Activated naive CD8-positive, alpha-beta T cell treated with anti-CD3 and anti-CD28 coated beads for 36 hours (primary cell): ENCODE results near the gene TRA2A. TPM values are rescaled to one million over a fixed set of nuclear protein-coding genes. Genes with fewer than 3 reads are reported as not detected.
A peak's percentile ranks its signal among the peaks of the same experiment; 100 is the strongest.
"Not testable (repeated sequence)": the region's sequence is repeated elsewhere in the genome, so short reads cannot be mapped to it uniquely, and the experiment has no call there.

ENCODE experiments used
- DNase-seq: peaks from one replicate; pipeline ENCODE4 v3.0.0; 2021
- H3K27ac Mint-ChIP-seq: one replicate; pipeline ENCODE4 v1.8.0; 2022; ENCODE audit warnings: mild to moderate bottlenecking, moderate library complexity, mixed read lengths
- H3K27me3 Mint-ChIP-seq: one replicate; pipeline ENCODE4 v1.8.0; 2022; ENCODE audit warnings: mild to moderate bottlenecking, mixed read lengths
- H3K36me3 Mint-ChIP-seq: one replicate; pipeline ENCODE4 v1.8.0; 2021; ENCODE audit warnings: mild to moderate bottlenecking, mixed read lengths
- H3K4me1 Mint-ChIP-seq: one replicate; pipeline ENCODE4 v1.8.0; 2021; ENCODE audit warnings: mixed read lengths
- H3K4me3 Mint-ChIP-seq: one replicate; pipeline ENCODE4 v1.8.0; 2022; ENCODE audit warnings: mild to moderate bottlenecking, moderate library complexity, mixed read lengths
- H3K9me3 Mint-ChIP-seq: one replicate; pipeline ENCODE4 v1.8.0; 2022; ENCODE audit warnings: mixed read lengths
- total RNA-seq, 2 experiments: library from RNA; stranded (reverse); gene quantifications; one replicate each; pipeline ENCODE4 v1.2.3, GENCODE V29; 2021

TRA2A gene
- total RNA-seq, 2 experiments from 2014 or later = 102 to 104 TPM

GRCh38 chr7:23529262-23529859 lies 2.4 kb downstream of the TRA2A start:
- H3K4me1 Mint-ChIP-seq = peaks cover 55% of the 10 kb centered on the region
- H3K9me3 Mint-ChIP-seq = no peaks in the 10 kb centered on the region
- H3K36me3 Mint-ChIP-seq = peaks cover 26% of the 10 kb centered on the region
- DNase-seq = no peak
- peak overlapping the region; percentile 60 for H3K27ac Mint-ChIP-seq
- peak overlapping the region; percentile 98 for H3K4me3 Mint-ChIP-seq
- H3K27me3 Mint-ChIP-seq = no peaks in the 10 kb centered on the region

- H3K9me3 Mint-ChIP-seq, DNase-seq, H3K27me3 Mint-ChIP-seq, H3K27ac Mint-ChIP-seq, H3K4me3 Mint-ChIP-seq: not testable (repeated sequence)
- Mint-ChIP-seq H3K4me1 (peaks cover 71% of the 10 kb centered on the region), H3K36me3 (peaks cover 41% of the 10 kb centered on the region)
Observed at GRCh38 chr7:23525611-23526010, 6.2 kb downstream of the TRA2A start.

DNA sequence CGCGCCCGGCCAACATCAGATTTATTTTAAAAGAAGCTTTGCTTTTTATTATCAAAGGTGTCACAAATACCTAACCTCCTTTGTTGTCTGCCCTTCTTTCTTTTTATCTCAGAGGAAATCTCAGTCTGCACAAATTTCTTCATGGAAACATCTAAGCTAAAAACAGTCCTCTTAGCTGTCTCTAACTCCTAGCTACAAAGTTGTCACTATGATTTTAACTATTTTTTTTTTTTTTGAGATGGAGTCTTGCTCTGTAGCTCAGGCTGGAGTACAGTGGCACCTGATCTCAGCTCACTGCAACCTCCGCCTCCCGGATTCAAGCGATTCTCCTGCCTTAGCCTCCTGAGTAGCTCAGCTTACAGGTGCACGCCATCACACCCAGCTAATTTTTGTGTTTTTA lies 7.3 kb downstream of the TRA2A start:
- Mint-ChIP-seq H3K4me3 (peak overlapping the region; percentile 18), H3K9me3 (no peaks in the 10 kb centered on the region), H3K27me3 (no peaks in the 10 kb centered on the region), H3K4me1 (peaks cover 63% of the 10 kb centered on the region), H3K36me3 (peaks cover 36% of the 10 kb centered on the region), H3K27ac (peak overlapping the region; percentile 29)
- no peak for DNase-seq

DNA sequence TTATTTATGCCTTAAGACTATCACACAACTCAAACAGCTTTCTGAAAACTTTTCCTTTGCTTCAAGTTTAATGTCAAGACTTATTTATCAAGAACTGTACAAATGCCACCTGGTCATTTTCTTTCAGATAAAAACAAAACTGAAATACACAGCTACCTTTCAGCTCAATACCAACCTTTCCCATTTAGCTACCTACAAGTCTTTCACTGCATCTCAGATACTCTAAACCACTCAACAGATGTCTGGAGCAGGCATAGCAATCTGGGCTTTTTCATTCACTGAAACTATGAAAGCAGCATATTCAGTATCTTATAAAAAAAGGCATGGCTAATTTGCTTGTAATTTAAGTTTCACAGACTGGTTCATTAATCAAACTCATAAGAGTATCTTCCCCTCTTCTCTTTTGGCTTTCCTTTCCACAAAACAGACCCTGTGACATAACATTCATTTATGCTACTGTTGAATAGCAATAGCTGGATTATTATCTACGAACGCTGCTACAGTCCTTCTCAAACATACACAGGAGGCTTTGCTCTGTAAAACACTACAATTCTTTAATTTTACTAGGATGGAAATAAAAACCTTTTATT lies 8.2 kb downstream of the TRA2A start:
- DNase-seq = no peak
- H3K9me3 Mint-ChIP-seq = no peaks in the 10 kb centered on the region
- H3K36me3 Mint-ChIP-seq = peaks cover 40% of the 10 kb centered on the region
- H3K4me3 Mint-ChIP-seq = no peak overlapping the region
- H3K27ac Mint-ChIP-seq = peak overlapping the region; percentile 66
- H3K27me3 Mint-ChIP-seq = no peaks in the 10 kb centered on the region
- peaks cover 54% of the 10 kb centered on the region for H3K4me1 Mint-ChIP-seq

DNA sequence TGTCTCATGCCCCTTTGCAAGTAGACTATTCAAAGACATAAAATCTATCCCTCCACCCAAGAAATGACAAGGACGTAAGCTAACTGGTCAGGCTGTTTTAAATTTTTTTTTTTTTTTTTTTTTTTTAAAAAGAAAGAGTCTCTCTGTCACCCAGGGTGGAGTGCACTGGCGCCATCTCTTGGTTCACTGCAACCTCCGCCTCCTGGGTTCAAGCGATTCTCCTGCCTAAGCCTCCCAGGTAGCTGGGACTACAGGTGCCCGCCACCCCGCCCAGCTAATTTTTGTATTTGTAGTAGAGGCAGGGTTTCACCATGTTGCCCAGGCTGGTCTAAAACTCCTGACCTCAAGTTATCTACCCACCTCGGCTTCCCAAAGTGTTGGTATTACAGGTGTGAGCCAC lies 11.2 kb downstream of the TRA2A start:
- no peak for DNase-seq
- Mint-ChIP-seq H3K27ac (no peak overlapping the region), H3K27me3 (no peaks in the 10 kb centered on the region), H3K36me3 (peaks cover 63% of the 10 kb centered on the region), H3K4me3 (no peak overlapping the region), H3K4me1 (peaks cover 38% of the 10 kb centered on the region), H3K9me3 (no peaks in the 10 kb centered on the region)

GRCh38 chr7:23514755-23515154 lies 17.0 kb downstream of the TRA2A start:
- H3K4me3 Mint-ChIP-seq = no peak overlapping the region
- H3K4me1 Mint-ChIP-seq = peaks cover 21% of the 10 kb centered on the region
- no peaks in the 10 kb centered on the region for H3K27me3 Mint-ChIP-seq
- no peak for DNase-seq
- peak overlapping the region; percentile 85 for H3K27ac Mint-ChIP-seq
- no peaks in the 10 kb centered on the region for H3K9me3 Mint-ChIP-seq
- peaks cover 55% of the 10 kb centered on the region for H3K36me3 Mint-ChIP-seq

- not testable (repeated sequence) for H3K27ac Mint-ChIP-seq
- Mint-ChIP-seq H3K4me1 (peaks cover 24% of the 10 kb centered on the region), H3K36me3 (peaks cover 51% of the 10 kb centered on the region)
Observed at GRCh38 chr7:23513746-23514145, 18.0 kb downstream of the TRA2A start.

DNA sequence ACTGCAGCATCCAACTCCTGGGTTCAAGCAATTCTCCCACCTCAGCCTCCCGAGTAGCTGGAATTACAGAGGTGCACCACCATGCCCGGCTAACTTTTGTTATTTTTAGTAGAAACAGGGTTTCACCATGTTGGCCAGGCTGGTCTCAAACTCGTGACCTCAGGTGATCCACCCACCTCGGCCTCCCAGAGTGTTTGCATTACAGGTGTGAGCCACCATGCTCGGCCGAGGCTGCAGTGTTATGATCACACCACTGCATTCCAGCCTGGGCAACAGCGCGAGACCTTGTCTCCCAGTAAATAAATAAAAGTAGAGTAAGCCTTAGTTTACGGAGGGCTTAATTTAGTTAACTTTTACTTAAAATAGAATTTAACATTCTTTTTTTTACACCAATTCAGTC lies 37.8 kb downstream of the TRA2A start:
- no peak for DNase-seq
- H3K9me3 Mint-ChIP-seq = no peaks in the 10 kb centered on the region
- H3K27me3 Mint-ChIP-seq = no peaks in the 10 kb centered on the region
- peaks cover 6% of the 10 kb centered on the region for H3K36me3 Mint-ChIP-seq
- H3K4me1 Mint-ChIP-seq = peaks cover 2% of the 10 kb centered on the region
- H3K27ac Mint-ChIP-seq = no peak overlapping the region
- H3K4me3 Mint-ChIP-seq = no peak overlapping the region

More at GRCh38 chr7:23513746-23514145, 18.0 kb downstream of the TRA2A start:
- H3K9me3 Mint-ChIP-seq, DNase-seq, H3K27me3 Mint-ChIP-seq, H3K4me3 Mint-ChIP-seq: not testable (repeated sequence)

DNA sequence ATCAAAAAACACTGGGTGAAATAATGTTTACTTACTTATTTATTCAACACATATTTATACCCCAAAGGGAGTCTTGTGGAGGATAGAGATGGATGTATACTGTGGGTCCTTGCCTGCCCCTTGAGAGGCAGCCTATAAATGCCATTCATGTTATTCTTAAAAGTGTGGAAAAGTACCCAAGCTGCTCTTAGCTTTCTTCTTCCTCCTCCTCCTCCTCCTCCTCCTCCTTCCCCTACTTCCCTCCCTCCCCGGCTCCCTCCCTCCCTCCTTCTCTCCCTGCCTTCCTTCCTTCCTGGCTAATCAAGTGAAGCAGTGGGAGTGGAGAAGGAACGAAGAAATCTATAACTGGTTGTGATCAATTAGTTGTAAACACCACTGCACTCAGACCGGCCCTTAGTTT lies 40.3 kb downstream of the TRA2A start:
- Mint-ChIP-seq H3K4me1 (peaks cover 2% of the 10 kb centered on the region), H3K9me3 (no peaks in the 10 kb centered on the region), H3K4me3 (peak overlapping the region; percentile 82), H3K36me3 (peaks cover 6% of the 10 kb centered on the region), H3K27ac (no peak overlapping the region), H3K27me3 (no peaks in the 10 kb centered on the region)
- DNase-seq = no peak

DNA sequence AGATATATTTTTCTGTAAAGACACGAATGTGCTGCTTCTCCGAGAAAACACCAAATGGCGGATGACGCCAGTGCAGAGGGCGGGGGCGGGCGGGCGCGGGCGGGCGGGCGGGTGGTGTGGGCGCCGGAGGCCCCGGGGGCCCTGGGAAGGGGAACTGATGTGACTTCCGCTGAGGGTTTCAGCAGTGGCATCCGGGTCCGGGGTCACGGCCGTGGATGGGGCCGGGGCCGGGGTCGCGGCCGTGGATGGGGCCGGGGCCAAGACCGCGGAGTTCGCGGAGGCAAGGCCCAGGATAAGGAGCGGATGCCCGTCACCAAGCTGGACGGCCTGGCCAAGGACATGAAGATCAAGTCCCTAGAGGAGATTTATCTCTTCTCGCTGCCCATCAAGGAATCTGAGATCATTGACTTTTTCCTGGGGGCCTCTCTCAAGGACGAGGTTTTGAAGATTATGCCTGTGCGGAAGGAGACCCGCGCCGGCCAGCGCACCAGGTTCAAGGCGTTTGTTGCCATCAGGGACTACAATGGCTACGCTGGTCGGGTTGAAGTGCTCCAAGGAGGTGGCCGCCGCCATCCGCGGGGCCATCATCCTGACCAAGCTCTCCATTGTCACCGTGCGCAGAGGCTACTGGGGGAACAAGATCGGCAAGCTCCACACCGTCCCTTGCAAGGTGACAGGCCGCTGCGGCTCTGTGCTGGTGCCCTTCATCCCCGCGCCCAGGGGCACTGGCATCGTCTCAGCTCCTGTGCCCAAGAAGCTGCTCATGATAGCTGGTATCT lies 41.2 kb downstream of the TRA2A start:
- peak; percentile 52 for DNase-seq
- peaks cover 6% of the 10 kb centered on the region for H3K36me3 Mint-ChIP-seq
- peak overlapping the region; percentile 84 for H3K27ac Mint-ChIP-seq
- no peaks in the 10 kb centered on the region for H3K27me3 Mint-ChIP-seq
- H3K4me1 Mint-ChIP-seq = peaks cover 2% of the 10 kb centered on the region
- no peaks in the 10 kb centered on the region for H3K9me3 Mint-ChIP-seq
- H3K4me3 Mint-ChIP-seq = peak overlapping the region; percentile 82

- H3K4me1 Mint-ChIP-seq, DNase-seq, H3K4me3 Mint-ChIP-seq, H3K27ac Mint-ChIP-seq, H3K9me3 Mint-ChIP-seq, H3K27me3 Mint-ChIP-seq, H3K36me3 Mint-ChIP-seq: not testable (repeated sequence)
Observed at GRCh38 chr7:23488714-23489113, 43.1 kb downstream of the TRA2A start.

DNA sequence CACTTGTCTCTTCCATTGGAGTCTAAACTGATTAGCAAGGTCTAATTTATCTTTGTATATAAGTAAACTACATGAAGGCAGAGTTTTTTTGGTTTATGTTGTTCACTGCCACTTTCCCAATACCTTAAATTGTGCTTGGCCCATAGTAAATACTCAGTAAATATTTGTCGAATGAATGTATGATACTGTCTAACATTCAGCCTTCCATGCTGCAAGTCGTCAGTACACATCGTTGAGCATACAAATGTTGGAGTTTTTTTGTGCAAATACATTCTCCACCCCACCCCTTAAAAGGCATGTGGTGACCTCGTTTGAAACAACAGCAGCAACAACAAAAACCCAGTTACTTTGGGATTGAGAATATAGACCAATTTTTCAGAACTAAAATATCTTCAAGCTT lies 44.1 kb downstream of the TRA2A start:
- no peak for DNase-seq
- no peaks in the 10 kb centered on the region for H3K9me3 Mint-ChIP-seq
- H3K27ac Mint-ChIP-seq = no peak overlapping the region
- H3K36me3 Mint-ChIP-seq = peaks cover 6% of the 10 kb centered on the region
- no peak overlapping the region for H3K4me3 Mint-ChIP-seq
- H3K4me1 Mint-ChIP-seq = peaks cover 2% of the 10 kb centered on the region
- H3K27me3 Mint-ChIP-seq = no peaks in the 10 kb centered on the region

- H3K36me3 Mint-ChIP-seq = peaks cover 3% of the 10 kb centered on the region
- DNase-seq = no peak
- no peak overlapping the region for H3K4me3 Mint-ChIP-seq
- H3K27me3 Mint-ChIP-seq = peaks cover 9% of the 10 kb centered on the region
- peaks cover 2% of the 10 kb centered on the region for H3K4me1 Mint-ChIP-seq
- H3K9me3 Mint-ChIP-seq = no peaks in the 10 kb centered on the region
- no peak overlapping the region for H3K27ac Mint-ChIP-seq
Observed at GRCh38 chr7:23486002-23486773, 45.6 kb downstream of the TRA2A start.

DNA sequence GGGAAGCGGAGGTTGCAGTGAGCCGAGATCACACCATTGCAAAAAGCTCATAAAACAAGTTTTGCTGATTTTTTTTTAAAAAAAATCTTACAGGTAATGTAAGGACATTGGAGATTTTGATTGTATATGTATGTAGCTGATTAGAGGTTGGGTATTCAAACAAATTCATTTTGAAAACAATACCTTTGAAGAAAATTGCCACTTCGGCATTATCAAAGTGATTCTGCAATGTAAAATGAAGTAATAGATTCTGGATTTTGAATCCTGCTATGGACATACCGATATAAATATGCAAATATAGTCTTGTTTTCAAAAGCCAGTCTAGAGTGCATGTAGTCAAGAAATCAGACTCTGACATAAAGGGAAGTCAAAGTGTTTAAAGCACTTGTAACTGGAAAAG lies 49.1 kb downstream of the TRA2A start:
- DNase-seq = no peak
- Mint-ChIP-seq H3K27me3 (peaks cover 24% of the 10 kb centered on the region), H3K27ac (no peak overlapping the region), H3K4me3 (no peak overlapping the region), H3K4me1 (no peaks in the 10 kb centered on the region), H3K9me3 (no peaks in the 10 kb centered on the region), H3K36me3 (no peaks in the 10 kb centered on the region)
